Breast epithelium (tissue), 4 donors: ENCODE results near the gene ZNF83. TPM values are rescaled to one million over a fixed set of nuclear protein-coding genes. Genes with fewer than 3 reads are reported as not detected.

Experiments used
- DNase-seq, 2 donors: peaks; one replicate each; pipeline ENCODE4 v3.0.0-alpha.2; 2019; ENCODE audit warnings: low spot score in 2 of 2
- H3K27ac ChIP-seq, 2 donors: fragments of 200-600 bp; sonication (generic) in 1 of 2; one replicate each; pipeline ENCODE4 v1.5.1; 2016 to 2019; ENCODE audit warnings: mild to moderate bottlenecking in 1 of 2
- H3K27me3 ChIP-seq, 2 donors: fragments of 200-600 bp; sonication (generic) in 1 of 2; one replicate each; pipeline versions ENCODE4 v1.5.1 to v1.6.0; 2017 to 2019; ENCODE audit warnings: control low read depth in 1 of 2, mild to moderate bottlenecking in 1 of 2
- H3K36me3 ChIP-seq: fragments of 200-600 bp; one replicate; pipeline ENCODE4 v1.5.1; 2019
- H3K4me1 ChIP-seq, 2 donors: fragments of 200-600 bp; sonication (generic); one replicate each; pipeline ENCODE4 v1.5.1; 2016 to 2019; ENCODE audit warnings: control low read depth in 1 of 2
- H3K4me3 ChIP-seq, 3 donors: fragments of 200-600 bp; sonication (generic); 1 replicate in 2 of 3; 2 replicates in 1 of 3; pipeline ENCODE4 v1.5.1; 2016 to 2019; ENCODE audit warnings: mild to moderate bottlenecking in 3 of 3, moderate library complexity in 2 of 3
- H3K9me3 ChIP-seq, 2 donors: fragments of 200-600 bp; sonication (generic) in 1 of 2; one replicate each; pipeline ENCODE4 v1.5.1; 2016 to 2019; ENCODE audit warnings: control low read depth in 1 of 2
- CTCF ChIP-seq, 3 donors: fragments of 450-650 bp; IDR thresholded peaks; one replicate each; pipeline ENCODE4 v1.5.1; 2016 to 2017; ENCODE audit warnings: antibody characterized with exemption in 3 of 3, mild to moderate bottlenecking in 3 of 3, moderate library complexity in 3 of 3
- POLR2A ChIP-seq: fragments of 450-650 bp; IDR thresholded peaks from one replicate; pipeline ENCODE4 v1.6.1; 2016; ENCODE audit warnings: antibody characterized with exemption, mild to moderate bottlenecking, moderate library complexity
- POLR2AphosphoS5 ChIP-seq, 3 donors: sonication (generic); formaldehyde crosslinking; IDR thresholded peaks; one replicate each; pipeline ENCODE4 v1.6.1; 2017; ENCODE audit warnings: antibody characterized with exemption in 3 of 3
- intact Hi-C: fragments of 100-400 bp; cut with DNase I; formaldehyde crosslinking; loops from one replicate; pipeline ENCODE4 v1.15.1; 2023; ENCODE audit warnings: low total_unique reads
- total RNA-seq, 3 donors: library from RNA; depleted of rRNA; stranded (reverse); fragments of >200 nt; gene quantifications; one replicate each; pipeline ENCODE4 v1.1.0, GENCODE V29; 2016

The ZNF83 gene
- total RNA-seq, 3 donors from 2014 or later = 61.0 to 120 (median 71.8) TPM

GRCh38 chr19:52673014-52673413 lies 34.9 kb upstream of the ZNF83 start:
- H3K4me1 ChIP-seq = no peaks in the 10 kb centered on the region
- intact Hi-C loops = no loop called here

GRCh38 chr19:52670046-52670445 lies 31.9 kb upstream of the ZNF83 start:
- no peaks in the 10 kb centered on the region for H3K4me1 ChIP-seq
- TF ChIP-seq POLR2A (no peak), CTCF (IDR thresholded peaks at IDR 0.05) (no peak), POLR2AphosphoS5 (IDR thresholded peaks at IDR 0.05) (no peak)
- H3K27me3 ChIP-seq = no peaks in the 10 kb centered on the region
- intact Hi-C loops = no loop called here
- H3K9me3 ChIP-seq = no peaks in the 10 kb centered on the region
- no peak overlapping the region for H3K27ac ChIP-seq
- no peaks in the 10 kb centered on the region for H3K36me3 ChIP-seq
- no peak overlapping the region for H3K4me3 ChIP-seq
- DNase-seq = no peak

More at GRCh38 chr19:52673014-52673413, 34.9 kb upstream of the ZNF83 start:
- no peaks in the 10 kb centered on the region for H3K36me3 ChIP-seq
- DNase-seq = no peak
- H3K9me3 ChIP-seq = no peaks in the 10 kb centered on the region
- H3K27ac ChIP-seq = no peak overlapping the region
- no peaks in the 10 kb centered on the region for H3K27me3 ChIP-seq
- no peak for TF ChIP-seq POLR2AphosphoS5 (IDR thresholded peaks at IDR 0.05)
- TF ChIP-seq CTCF (IDR thresholded peaks at IDR 0.05) = no peak
- TF ChIP-seq POLR2A = no peak
- no peak overlapping the region for H3K4me3 ChIP-seq

GRCh38 chr19:52669586-52669985 lies 31.4 kb upstream of the ZNF83 start:
- no peak for DNase-seq
- no peaks in the 10 kb centered on the region for H3K9me3 ChIP-seq
- H3K4me3 ChIP-seq = no peak overlapping the region
- H3K36me3 ChIP-seq = no peaks in the 10 kb centered on the region
- H3K4me1 ChIP-seq = no peaks in the 10 kb centered on the region
- no peaks in the 10 kb centered on the region for H3K27me3 ChIP-seq
- intact Hi-C loops = no loop called here
- H3K27ac ChIP-seq = no peak overlapping the region
- TF ChIP-seq POLR2AphosphoS5 (IDR thresholded peaks at IDR 0.05) (no peak), POLR2A (no peak), CTCF (IDR thresholded peaks at IDR 0.05) (no peak)

- intact Hi-C loops = no loop called here
- no peak for TF ChIP-seq POLR2AphosphoS5 (IDR thresholded peaks at IDR 0.05)
- no peak for TF ChIP-seq CTCF (IDR thresholded peaks at IDR 0.05)
- TF ChIP-seq POLR2A = no peak
Observed at GRCh38 chr19:52667972-52668371, 29.8 kb upstream of the ZNF83 start.

GRCh38 chr19:52666506-52666905 lies 28.4 kb upstream of the ZNF83 start:
- intact Hi-C loops = no loop called here
- no peak for TF ChIP-seq CTCF (IDR thresholded peaks at IDR 0.05)
- TF ChIP-seq POLR2AphosphoS5 (IDR thresholded peaks at IDR 0.05) = no peak
- no peak for TF ChIP-seq POLR2A
- H3K4me1 ChIP-seq = no peaks in the 10 kb centered on the region
- H3K36me3 ChIP-seq = no peaks in the 10 kb centered on the region
- DNase-seq = no peak
- H3K4me3 ChIP-seq = no peak overlapping the region
- H3K27ac ChIP-seq = no peak overlapping the region
- no peaks in the 10 kb centered on the region for H3K27me3 ChIP-seq
- no peaks in the 10 kb centered on the region for H3K9me3 ChIP-seq

More at GRCh38 chr19:52667972-52668371, 29.8 kb upstream of the ZNF83 start:
- no peak overlapping the region for H3K4me3 ChIP-seq
- no peaks in the 10 kb centered on the region for H3K36me3 ChIP-seq
- no peak overlapping the region for H3K27ac ChIP-seq
- no peaks in the 10 kb centered on the region for H3K4me1 ChIP-seq
- DNase-seq = no peak
- H3K27me3 ChIP-seq = no peaks in the 10 kb centered on the region
- no peaks in the 10 kb centered on the region for H3K9me3 ChIP-seq
